NCI-H1048 (cell line): ENCODE data around the gene WIPF2.
A peak's percentile ranks its signal among the peaks of the same experiment; 100 is the strongest.

ENCODE experiments used
- DNase-seq: peaks from one replicate; lab custom pipeline; 2025; lab: John Stamatoyannopoulos, UW

The WIPF2 gene

GRCh38 chr17:40315206-40315605 lies 96.1 kb downstream of the WIPF2 start:
- no peak for DNase-seq

GRCh38 chr17:40315678-40316570 lies 96.8 kb downstream of the WIPF2 start:
- no peak for DNase-seq

GRCh38 chr17:40316571-40317344 lies 97.7 kb downstream of the WIPF2 start:
- no peak for DNase-seq

GRCh38 chr17:40317345-40317873 lies 98.3 kb downstream of the WIPF2 start:
- no peak for DNase-seq

- DNase-seq = peak; percentile 87
Observed at GRCh38 chr17:40317880-40318829, 99.1 kb downstream of the WIPF2 start.

- DNase-seq = no peak
Observed at GRCh38 chr17:40318830-40319391, 99.8 kb downstream of the WIPF2 start.

GRCh38 chr17:40319651-40320540 lies 100.8 kb downstream of the WIPF2 start:
- DNase-seq = no peak

- no peak for DNase-seq
Observed at GRCh38 chr17:40320756-40321523, 101.8 kb downstream of the WIPF2 start.

- DNase-seq = no peak
Observed at GRCh38 chr17:40321524-40321929, 102.4 kb downstream of the WIPF2 start.

- no peak for DNase-seq
Observed at GRCh38 chr17:40321961-40322357, 102.9 kb downstream of the WIPF2 start.

- no peak for DNase-seq
Observed at GRCh38 chr17:40322358-40323315, 103.5 kb downstream of the WIPF2 start.

GRCh38 chr17:40323391-40324381 lies 104.6 kb downstream of the WIPF2 start:
- DNase-seq = no peak

GRCh38 chr17:40325156-40326013 lies 106.3 kb downstream of the WIPF2 start:
- no peak for DNase-seq

GRCh38 chr17:40326014-40326831 lies 107.1 kb downstream of the WIPF2 start:
- no peak for DNase-seq

- no peak for DNase-seq
Observed at GRCh38 chr17:40326832-40327199, 107.7 kb downstream of the WIPF2 start.
